Effector memory CD8-positive, alpha-beta T cell (primary cell): ENCODE measurements around the gene RPL29.

Experiments
- ATAC-seq: fragments of 150-1000 bp; cut with Tn5 transposase; replicated peaks from 2 replicates; pipeline ENCODE4 v1.10.0; 2021; ENCODE audit warnings: mild to moderate bottlenecking, moderate library complexity
- DNase-seq, 3 experiments: peaks; one replicate each; pipeline ENCODE4 v3.0.0; 2021
- H3K27ac Mint-ChIP-seq, 2 donors: one replicate each; pipeline ENCODE4 v1.8.0; 2022; ENCODE audit warnings: mild to moderate bottlenecking in 2 of 2, mixed read lengths in 2 of 2, moderate library complexity in 2 of 2
- H3K27me3 Mint-ChIP-seq, 2 donors: one replicate each; pipeline ENCODE4 v1.8.0; 2022; ENCODE audit warnings: mixed read lengths in 2 of 2
- H3K36me3 Mint-ChIP-seq: one replicate; pipeline ENCODE4 v1.8.0; 2022; ENCODE audit warnings: mild to moderate bottlenecking, moderate library complexity, mixed read lengths; ENCODE audit not compliant: insufficient read depth
- H3K4me1 Mint-ChIP-seq, 2 donors: one replicate each; pipeline ENCODE4 v1.8.0; 2022; ENCODE audit warnings: low read depth in 2 of 2, mixed read lengths in 2 of 2
- H3K4me3 Mint-ChIP-seq, 2 donors: one replicate each; pipeline ENCODE4 v1.8.0; 2022; ENCODE audit warnings: mild to moderate bottlenecking in 2 of 2, mixed read lengths in 2 of 2, moderate library complexity in 2 of 2
- H3K9me3 Mint-ChIP-seq, 2 donors: one replicate each; pipeline ENCODE4 v1.8.0; 2022; ENCODE audit warnings: mixed read lengths in 2 of 2

RPL29 gene

GRCh38 chr3:51944451-51945021, 51.2 kb downstream of the RPL29 start:
- H3K4me1 Mint-ChIP-seq = peaks cover 25 to 27% of the 10 kb centered on the region in 2 donors
- H3K4me3 Mint-ChIP-seq = peak overlapping the region in 1 of 2 donors; percentile 23
- H3K36me3 Mint-ChIP-seq = peaks cover 4% of the 10 kb centered on the region
- ATAC-seq = no peak
- no peaks in the 10 kb centered on the region for H3K27me3 Mint-ChIP-seq
- peak overlapping the region; percentile 89 to 93 for H3K27ac Mint-ChIP-seq
- DNase-seq = no peak
- no peaks in the 10 kb centered on the region for H3K9me3 Mint-ChIP-seq
